ENCODE results near the gene CCDC66.

Gene CCDC66

GRCh38 chr3:56633602-56634535, 76.9 kb downstream of the CCDC66 start:
- no peak overlapping the region for H3K4me3 ChIP-seq (ENCODE audit: low read length)
- TF ChIP-seq CTCF (conservative IDR thresholded peaks at IDR 0.05; ENCODE audit: low read length): no peak
- DNase-seq (ENCODE audit: low read depth): no peak

- TF ChIP-seq CTCF (conservative IDR thresholded peaks at IDR 0.05; ENCODE audit: low read length): no peak
- no peak overlapping the region for H3K4me3 ChIP-seq (ENCODE audit: low read length)
- no peak for DNase-seq (ENCODE audit: low read depth)
Measured at GRCh38 chr3:56645407-56645806, 88.4 kb downstream of the CCDC66 start.

GRCh38 chr3:56654460-56654859, 97.5 kb downstream of the CCDC66 start:
- H3K4me3 ChIP-seq (ENCODE audit: low read length): no peak overlapping the region
- no peak for TF ChIP-seq CTCF (conservative IDR thresholded peaks at IDR 0.05; ENCODE audit: low read length)
- no peak for DNase-seq (ENCODE audit: low read depth)

GRCh38 chr3:56655709-56656108, 98.7 kb downstream of the CCDC66 start:
- H3K4me3 ChIP-seq (ENCODE audit: low read length): no peak overlapping the region
- no peak for DNase-seq (ENCODE audit: low read depth)
- no peak for TF ChIP-seq CTCF (conservative IDR thresholded peaks at IDR 0.05; ENCODE audit: low read length)

GRCh38 chr3:56664823-56665222, 107.8 kb downstream of the CCDC66 start:
- H3K4me3 ChIP-seq (ENCODE audit: low read length): no peak overlapping the region
- TF ChIP-seq CTCF (conservative IDR thresholded peaks at IDR 0.05; ENCODE audit: low read length): no peak
- DNase-seq (ENCODE audit: low read depth): no peak

GRCh38 chr3:56667973-56668579, 111.1 kb downstream of the CCDC66 start:
- no peak overlapping the region for H3K4me3 ChIP-seq (ENCODE audit: low read length)
- no peak for DNase-seq (ENCODE audit: low read depth)
- TF ChIP-seq CTCF (conservative IDR thresholded peaks at IDR 0.05; ENCODE audit: low read length): no peak

Data from AG10803 (cell line).